ENCODE results near the gene ZNF593. TPM values are rescaled to one million over a fixed set of nuclear protein-coding genes. Genes with fewer than 3 reads are reported as not detected.

Gene ZNF593
- total and polyA plus RNA-seq, 9 of the 15 experiments (the other 6 are each of a cell fraction or from before 2014, with no cell fraction given), result 9.8 to 334 (median 48.2) TPM

- TF ChIP-seq HMG20B (CRISPR knock-in tag; IDR thresholded peaks at IDR 0.05) (no peak), CHD1 (IDR thresholded peaks at IDR 0.05; ENCODE audit: low read length) (no peak), FOXK2 (conservative IDR thresholded peaks at IDR 0.05 in 1 of 2, IDR thresholded peaks at IDR 0.05 in 1 of 2; ENCODE audit: low read depth in 2 of 2) (no peak), ZKSCAN1 (IDR thresholded peaks at IDR 0.05; ENCODE audit: low read depth, low read length) (no peak), CCAR2 (IDR thresholded peaks at IDR 0.05; ENCODE audit: low read depth, low read length) (no peak), BRF1 (IDR thresholded peaks at IDR 0.05; ENCODE audit: borderline replicate concordance, extremely low read depth, insufficient read length) (no peak), ZNF174 (CRISPR knock-in tag; IDR thresholded peaks at IDR 0.05) (no peak), HDAC8 (tag; IDR thresholded peaks at IDR 0.05) (no peak), ZNF431 (CRISPR knock-in tag; IDR thresholded peaks at IDR 0.05) (no peak), PYGO2 (tag; IDR thresholded peaks at IDR 0.05) (no peak), NCOA6 (IDR thresholded peaks at IDR 0.05) (no peak)
These were observed 36.9 kb upstream of the ZNF593 start (continued) for GRCh38 chr1:26132834-26133167.

- no peak overlapping the region for H3K4me3 ChIP-seq
- no peak for DNase-seq (ENCODE audit: extremely low read depth in 1 of 4, low spot score in 3 of 4)
- FAIRE-seq, result no peak
- no peaks in the 10 kb centered on the region for H3K9me1 ChIP-seq (ENCODE audit: control insufficient read depth, insufficient read depth, low read length)
- H3K27me3 ChIP-seq (ENCODE audit: control insufficient read depth in 2 of 2, insufficient read depth in 2 of 2, low read length in 2 of 2), result no peaks in the 10 kb centered on the region
- no peak for ATAC-seq
- in situ Hi-C loops (cut with MboI) (no loop called here), intact Hi-C loops (cut with micrococcal nuclease) (no loop called here)
- ChIA-PET POLR2A (no interaction called here), CTCF (ENCODE audit: low intra/inter-chr PET ratio) (no interaction called here)
- no peaks in the 10 kb centered on the region for H4K20me1 ChIP-seq (replicated peaks; ENCODE audit: control insufficient read depth, insufficient read depth, low read length)
- no peak overlapping the region for H3K27ac ChIP-seq (ENCODE audit: extremely low read depth, low read depth, low read length)
- WGBS (ENCODE audit: insufficient coverage, low coverage, missing lambda C conversion rate), result 58% methylated on average over 3 of the region's 3 CpGs
- no peak overlapping the region for H3K9ac ChIP-seq (ENCODE audit: insufficient read depth in 1 of 2, low read depth in 2 of 2, low read length in 2 of 2)
- H2AFZ ChIP-seq (ENCODE audit: low read depth, low read length), result no peak overlapping the region
- H3K36me3 ChIP-seq (ENCODE audit: control insufficient read depth, insufficient read depth, low read length), result no peaks in the 10 kb centered on the region
- H3K4me1 ChIP-seq (replicated peaks in 1 of 2; ENCODE audit: control insufficient read depth in 2 of 2, insufficient read depth in 2 of 2, low read length in 2 of 2), result peaks cover 17 to 35% of the 10 kb centered on the region in 2 experiments; a peak in 4 of 5 replicates
- no peaks in the 10 kb centered on the region for H3K79me2 ChIP-seq (ENCODE audit: control insufficient read depth, insufficient read depth, low read length)
- BruUV-seq (replicated peaks), result no TSS peak
- H3K9me3 ChIP-seq (replicated peaks; ENCODE audit: control insufficient read depth, insufficient read depth, low read depth, low read length), result no peaks in the 10 kb centered on the region
- no peak overlapping the region for H3K4me2 ChIP-seq (ENCODE audit: insufficient read depth, low read length)
- TF ChIP-seq ATF7 (IDR thresholded peaks at IDR 0.05) (no peak), MGA (IDR thresholded peaks at IDR 0.05) (no peak)
These were observed 35.2 kb upstream of the ZNF593 start for GRCh38 chr1:26134466-26134865.
